NCI-H2029 (cell line): ENCODE results near the gene STAG3.
A peak's percentile ranks its signal among the peaks of the same experiment; 100 is the strongest.
"Not testable (repeated sequence)": the region's sequence is repeated elsewhere in the genome, so short reads cannot be mapped to it uniquely, and the experiment has no call there.

Source experiments
- DNase-seq: peaks from one replicate; lab custom pipeline; 2025; lab: John Stamatoyannopoulos, UW

Gene STAG3

DNA sequence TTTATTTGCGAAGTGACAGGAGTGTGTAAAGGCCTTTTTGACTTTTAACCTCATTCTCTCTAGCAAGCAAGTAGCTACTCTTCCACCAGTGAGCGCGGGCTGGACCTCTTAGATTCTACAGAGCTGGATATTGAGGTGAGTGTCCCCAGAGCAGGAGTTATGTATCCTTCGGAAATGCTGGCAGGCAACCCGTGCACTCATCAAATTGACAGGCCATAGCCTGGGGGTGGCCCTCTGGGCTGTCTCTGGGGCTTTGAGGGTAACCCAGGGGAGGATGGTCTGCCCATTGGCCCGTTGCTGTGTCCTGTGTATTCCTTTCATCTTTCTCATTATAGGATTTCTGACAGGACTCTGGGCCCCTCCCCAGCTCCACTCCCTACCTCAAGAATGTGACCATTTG is 36.0 kb downstream of the STAG3 start:
- DNase-seq, result no peak

DNA sequence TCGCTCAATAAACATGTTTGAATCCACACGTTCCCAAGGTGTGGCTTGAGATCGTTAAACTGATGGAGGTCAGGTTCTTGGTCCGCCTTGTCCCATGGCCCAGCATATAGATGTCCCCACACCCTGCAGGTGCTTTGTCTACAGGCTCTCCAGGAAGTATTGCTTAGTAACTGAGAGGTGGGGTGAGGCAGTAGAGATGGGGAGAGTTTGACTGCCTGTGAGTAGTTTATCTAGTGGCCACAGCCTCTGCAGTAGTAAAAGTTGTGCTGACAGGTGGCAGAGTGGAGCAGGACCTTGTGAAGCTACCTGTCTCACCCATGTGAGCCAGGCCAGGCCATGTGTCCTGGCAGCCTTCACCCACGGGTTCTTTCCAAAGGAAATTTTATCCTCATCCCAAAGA is 36.6 kb downstream of the STAG3 start:
- not testable (repeated sequence) for DNase-seq

DNA sequence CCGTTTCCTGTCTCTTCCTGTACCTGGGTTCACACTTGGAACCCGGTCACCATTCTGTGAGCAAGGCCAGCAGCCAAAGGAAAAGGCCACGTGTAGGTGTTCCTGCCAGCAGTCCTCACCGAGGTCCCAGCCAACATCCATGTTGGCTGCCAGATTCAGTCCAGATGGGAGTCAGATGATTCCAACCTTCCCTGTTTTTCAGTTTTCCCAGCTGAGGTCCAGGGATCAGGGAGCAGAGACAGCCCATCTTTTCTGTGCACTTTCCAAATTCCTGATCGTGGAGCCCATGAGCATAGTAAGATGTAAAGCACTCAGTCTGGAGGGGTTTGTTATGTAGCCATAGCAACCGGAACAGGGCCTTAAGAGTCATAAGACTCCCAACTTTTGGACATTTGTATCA is 38.2 kb downstream of the STAG3 start:
- no peak for DNase-seq

DNA sequence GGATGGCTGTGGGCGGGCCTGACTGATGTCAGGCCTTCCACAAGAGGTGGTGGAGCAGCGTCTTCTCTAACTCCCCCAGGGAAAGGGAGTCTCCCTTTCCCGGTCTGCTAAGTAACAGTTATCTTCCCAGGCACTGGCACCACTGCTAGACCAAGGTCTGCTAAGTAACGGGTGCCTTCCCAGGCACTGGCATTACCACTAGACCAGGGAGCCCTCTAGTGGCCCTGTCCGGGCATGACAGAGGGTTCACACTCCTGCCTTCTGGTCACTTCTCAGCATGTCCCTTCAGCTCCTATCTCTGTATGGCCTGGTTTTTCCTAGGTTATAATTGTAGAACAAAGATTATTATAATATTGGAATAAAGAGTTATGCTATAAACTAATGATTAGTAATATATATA is 40.2 kb downstream of the STAG3 start:
- peak; percentile 35 for DNase-seq

DNA sequence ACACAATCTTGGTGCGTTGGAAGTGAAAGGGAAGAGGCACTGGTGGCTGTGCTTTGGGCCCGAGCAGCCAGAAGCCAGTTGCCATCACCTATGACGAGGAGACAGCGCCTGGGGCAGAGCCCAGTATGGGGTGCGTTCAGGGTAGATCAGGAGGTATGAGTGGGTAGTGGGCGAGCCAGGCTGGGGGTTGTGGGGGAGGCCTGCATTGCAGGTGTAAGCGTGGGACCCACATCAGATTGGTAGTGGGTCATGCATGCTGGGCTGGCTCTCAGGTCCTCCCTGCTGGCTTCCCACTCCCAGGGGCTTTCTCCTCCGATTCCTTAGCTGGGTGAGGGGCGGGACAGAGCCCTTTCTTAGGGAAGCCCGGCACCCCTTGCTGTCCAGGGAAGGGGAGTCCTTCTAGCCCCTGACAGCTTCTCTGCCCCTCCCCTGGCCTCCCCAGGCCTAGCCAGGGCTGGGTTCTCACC is 41.6 kb downstream of the STAG3 start:
- no peak for DNase-seq

DNA sequence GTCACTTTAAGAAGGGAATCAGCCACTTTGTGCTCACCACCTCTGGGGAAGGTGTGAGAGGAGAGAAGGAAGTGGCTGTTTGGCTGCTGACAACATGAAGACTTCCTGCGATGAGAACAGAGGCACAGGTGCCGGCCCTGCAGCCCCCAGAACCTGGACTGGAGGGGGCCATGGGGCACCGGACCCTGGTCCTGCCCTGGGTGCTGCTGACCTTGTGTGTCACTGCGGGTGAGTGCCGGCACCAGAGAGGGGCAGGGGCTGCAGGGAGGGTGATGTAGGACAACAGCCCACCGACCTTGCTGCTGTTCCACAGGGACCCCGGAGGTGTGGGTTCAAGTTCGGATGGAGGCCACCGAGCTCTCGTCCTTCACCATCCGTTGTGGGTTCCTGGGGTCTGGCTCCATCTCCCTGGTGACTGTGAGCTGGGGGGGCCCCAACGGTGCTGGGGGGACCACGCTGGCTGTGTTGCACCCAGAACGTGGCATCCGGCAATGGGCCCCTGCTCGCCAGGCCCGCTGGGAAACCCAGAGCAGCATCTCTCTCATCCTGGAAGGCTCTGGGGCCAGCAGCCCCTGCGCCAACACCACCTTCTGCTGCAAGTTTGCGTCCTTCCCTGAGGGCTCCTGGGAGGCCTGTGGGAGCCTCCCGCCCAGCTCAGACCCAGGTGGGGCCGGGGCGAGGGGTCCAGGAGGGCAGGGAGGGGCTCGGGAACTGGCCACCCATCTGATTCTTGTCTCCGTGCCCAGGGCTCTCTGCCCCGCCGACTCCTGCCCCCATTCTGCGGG is 42.3 kb downstream of the STAG3 start, which contains the start of gene PVRIG:
PVRIG (plus strand) TSS at position 149 of the 785 bp plus-strand sequence; CDS start at position 171, 22 bp downstream.
- not testable (repeated sequence) for DNase-seq

DNA sequence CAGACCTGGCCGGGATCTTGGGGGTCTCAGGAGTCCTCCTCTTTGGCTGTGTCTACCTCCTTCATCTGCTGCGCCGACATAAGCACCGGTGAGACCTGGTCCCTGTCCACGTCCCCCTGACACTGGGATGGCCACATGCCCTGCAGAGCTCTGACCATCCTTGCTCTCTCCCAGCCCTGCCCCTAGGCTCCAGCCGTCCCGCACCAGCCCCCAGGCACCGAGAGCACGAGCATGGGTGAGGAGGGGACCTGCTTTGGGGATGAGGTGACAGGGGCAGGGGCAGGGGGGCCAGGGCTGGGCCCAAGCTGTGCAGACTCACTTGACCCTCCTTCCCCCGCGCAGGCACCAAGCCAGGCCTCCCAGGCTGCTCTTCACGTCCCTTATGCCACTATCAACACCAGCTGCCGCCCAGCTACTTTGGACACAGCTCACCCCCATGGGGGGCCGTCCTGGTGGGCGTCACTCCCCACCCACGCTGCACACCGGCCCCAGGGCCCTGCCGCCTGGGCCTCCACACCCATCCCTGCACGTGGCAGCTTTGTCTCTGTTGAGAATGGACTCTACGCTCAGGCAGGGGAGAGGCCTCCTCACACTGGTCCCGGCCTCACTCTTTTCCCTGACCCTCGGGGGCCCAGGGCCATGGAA is 43.0 kb downstream of the STAG3 start:
- DNase-seq, result no peak

DNA sequence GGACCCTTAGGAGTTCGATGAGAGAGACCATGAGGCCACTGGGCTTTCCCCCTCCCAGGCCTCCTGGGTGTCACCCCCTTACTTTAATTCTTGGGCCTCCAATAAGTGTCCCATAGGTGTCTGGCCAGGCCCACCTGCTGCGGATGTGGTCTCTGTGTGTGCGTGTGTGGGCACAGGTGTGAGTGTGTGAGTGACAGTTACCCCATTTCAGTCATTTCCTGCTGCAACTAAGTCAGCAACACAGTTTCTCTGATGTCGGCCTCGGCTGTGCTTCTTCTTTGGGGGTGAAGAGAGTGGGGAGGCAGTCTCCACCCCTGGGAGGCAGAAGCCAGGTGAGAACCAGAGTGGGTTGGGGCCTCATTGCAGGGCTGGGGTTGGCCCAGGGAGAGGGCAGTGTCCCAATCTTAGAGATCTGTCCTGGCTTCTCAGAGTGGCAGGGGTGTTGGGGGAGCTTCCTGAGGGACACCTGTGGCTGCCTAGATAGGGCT is 43.6 kb downstream of the STAG3 start:
- no peak for DNase-seq

DNA sequence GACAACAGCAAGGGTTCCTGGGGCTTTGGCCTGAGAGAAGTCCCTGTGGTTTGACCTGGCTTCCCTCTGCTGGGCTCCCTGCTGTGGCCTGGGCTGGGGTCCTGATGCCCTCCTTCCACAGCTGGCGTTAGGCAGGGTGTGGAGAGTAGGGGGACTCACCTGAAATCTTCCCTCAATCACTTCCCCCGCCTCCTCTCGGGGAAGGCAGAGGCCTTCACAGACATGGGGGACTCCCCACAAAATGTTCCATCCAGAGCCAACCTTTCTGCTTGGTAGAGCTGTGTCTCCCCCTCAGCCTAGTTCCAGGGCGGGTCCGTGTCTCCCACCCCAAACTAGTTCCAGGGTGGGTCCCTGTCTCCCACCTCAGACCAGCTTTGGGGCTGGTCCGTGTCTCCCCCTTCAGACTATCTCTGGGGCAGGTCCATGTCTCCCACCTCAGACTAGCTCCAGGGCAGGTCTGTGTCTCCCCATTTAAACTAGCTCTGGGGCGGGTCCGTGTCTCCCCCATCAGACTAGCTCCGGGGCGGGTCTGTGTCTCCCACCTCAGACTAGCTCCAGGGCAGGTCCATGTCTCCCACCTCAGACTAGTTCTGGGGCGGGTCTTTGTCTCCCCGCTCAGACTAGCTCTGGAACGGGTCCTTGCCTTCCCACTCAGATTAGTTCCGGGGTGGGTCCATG is 44.2 kb downstream of the STAG3 start:
- DNase-seq, result no peak

DNA sequence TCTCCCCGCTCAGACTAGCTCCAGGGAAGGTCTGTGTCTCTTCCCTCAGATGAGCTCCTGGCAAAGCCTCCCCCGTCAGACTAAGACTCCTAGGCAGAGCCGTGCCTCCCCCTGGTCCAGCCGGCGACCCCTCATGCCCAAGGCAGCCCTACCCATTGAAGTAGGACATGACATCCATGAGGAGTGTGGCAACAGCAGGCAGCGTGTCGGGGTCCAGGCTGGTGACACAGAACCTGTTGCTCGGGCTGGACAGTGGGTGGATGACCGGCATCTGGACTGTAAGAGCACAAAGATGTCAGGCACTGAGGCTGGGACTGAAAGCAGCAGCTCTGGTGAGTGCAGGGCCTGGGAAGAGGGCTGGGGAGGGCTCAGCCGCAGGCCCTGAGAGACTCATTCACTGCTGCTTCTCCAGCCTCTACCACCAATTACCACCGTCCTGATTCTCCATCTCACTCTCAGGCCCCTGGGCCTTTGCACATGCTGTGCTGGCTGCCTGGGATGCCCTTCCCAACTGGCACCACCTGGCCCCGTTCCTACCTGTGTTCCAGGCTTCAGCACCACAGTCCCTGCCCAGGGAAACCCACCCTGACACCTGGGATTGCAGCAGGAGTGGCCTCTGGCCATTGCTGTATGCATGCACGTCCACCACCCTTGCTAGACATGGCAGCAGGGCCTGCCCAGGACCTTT is 44.9 kb downstream of the STAG3 start:
- DNase-seq, result no peak

DNA sequence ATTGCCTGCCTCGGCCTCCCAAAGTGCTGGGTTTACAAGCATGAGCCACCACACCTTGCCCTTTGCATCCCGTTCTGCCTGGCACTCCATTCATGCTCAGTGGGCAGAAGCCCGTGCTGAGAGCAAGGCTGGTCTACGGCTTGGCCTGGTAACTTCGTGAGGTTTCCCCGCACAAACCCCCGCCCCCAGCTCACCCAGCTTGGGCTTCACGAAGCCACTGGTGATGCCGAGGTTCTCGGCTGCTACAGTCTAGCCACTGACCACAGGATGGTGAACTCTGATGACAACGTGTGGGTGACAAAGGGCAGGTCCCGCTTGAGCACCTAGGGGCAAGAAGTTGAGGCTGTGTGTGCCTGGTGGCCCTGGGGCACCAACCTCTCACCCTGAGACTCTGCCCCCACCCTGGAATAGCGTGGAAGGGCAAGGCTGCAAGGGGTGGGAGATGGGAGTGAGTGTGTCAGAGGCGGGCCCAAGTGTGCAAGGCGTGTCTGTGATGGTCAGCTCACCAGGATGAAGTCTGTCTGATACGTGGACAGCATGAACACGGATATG is 45.7 kb downstream of the STAG3 start:
- not testable (repeated sequence) for DNase-seq

DNA sequence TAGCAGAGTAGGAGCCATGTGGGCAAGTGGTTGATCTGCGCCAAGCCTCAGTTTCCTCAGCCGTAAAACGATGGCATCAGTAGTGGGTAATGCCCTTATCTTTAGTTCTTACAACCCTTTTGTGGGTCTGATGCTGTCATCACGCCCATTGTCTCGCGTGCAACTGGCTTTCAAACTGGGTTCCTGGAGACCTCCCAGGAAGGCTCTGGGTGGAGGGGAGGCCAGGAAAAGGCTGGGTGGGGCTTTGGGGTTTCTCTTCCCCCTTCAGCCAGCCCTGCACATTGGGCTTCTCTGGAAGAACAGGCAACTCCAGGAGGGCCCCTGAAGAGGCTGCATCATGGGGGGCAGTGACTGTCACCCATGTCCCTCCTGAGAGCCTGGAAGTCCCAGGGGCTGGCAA is 47.2 kb downstream of the STAG3 start:
- DNase-seq, result not testable (repeated sequence)

DNA sequence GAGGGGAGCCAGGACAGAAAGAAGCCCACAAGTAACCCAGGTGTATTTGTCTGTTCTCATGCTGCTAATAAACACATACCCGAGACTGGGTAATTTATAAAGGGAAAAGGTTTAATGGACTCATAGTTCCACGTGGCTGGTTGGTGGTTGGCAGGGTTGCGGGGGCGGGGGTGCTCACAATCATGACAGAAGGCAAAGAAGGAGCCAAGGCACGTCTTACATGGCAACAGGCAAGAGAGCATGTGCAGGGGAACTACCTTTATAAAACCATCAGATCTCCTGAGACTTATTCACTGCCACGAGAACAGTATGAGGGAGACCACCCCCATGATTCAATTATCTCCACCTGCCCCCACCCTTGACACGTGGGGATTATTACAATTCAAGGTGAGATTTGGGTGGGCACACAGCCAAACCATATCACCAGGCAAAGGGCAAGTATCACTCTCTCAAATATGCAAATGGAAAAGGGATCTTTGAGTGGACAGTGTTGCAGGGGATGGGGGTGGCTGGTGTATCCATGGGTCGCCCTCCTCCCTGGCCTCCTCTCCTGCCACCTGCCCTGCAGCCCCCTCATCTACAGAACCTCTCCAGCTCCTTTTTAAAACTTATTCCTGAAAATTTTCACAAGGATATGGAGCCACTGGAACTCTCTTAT is 57.1 kb downstream of the STAG3 start:
- not testable (repeated sequence) for DNase-seq

DNA sequence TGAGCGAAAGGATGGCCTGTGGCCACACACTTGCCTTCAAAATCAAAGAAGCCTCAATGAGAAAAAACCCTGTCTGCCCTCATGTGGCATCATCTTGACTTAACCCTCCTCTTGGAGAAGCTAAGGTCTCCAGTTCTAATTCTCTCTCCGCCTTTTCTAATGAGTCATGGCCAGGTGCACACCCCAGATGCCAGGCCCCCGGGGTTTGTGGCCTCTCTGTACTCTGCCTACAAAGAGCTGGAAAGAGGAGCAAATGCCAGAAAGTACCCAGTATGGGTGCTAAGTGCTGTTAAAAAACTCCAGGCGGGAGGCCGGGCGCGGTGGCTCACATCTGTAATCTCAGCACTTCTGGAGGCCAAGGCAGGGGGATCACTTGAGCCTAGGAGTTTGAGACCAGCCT is 62.3 kb downstream of the STAG3 start:
- not testable (repeated sequence) for DNase-seq

DNA sequence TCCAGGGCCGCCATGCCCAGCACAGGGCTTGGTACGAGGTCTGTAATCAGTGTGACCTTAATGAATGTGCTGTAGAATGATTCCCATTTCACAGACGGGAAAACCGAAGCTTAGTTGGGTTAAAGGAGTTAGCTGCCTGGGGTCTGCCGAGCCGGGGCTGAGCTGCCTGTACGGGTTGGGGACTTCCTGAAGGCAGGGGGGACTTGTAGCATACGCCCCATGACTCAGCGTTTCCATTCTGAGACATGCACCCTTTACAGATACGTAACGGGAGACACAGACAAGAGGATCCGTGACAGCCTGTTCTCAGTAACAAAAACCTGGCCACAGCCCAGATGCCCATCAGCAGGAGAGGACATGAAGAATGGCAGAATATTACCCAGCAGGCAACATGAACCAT is 65.7 kb downstream of the STAG3 start:
- DNase-seq, result peak; percentile 21

DNA sequence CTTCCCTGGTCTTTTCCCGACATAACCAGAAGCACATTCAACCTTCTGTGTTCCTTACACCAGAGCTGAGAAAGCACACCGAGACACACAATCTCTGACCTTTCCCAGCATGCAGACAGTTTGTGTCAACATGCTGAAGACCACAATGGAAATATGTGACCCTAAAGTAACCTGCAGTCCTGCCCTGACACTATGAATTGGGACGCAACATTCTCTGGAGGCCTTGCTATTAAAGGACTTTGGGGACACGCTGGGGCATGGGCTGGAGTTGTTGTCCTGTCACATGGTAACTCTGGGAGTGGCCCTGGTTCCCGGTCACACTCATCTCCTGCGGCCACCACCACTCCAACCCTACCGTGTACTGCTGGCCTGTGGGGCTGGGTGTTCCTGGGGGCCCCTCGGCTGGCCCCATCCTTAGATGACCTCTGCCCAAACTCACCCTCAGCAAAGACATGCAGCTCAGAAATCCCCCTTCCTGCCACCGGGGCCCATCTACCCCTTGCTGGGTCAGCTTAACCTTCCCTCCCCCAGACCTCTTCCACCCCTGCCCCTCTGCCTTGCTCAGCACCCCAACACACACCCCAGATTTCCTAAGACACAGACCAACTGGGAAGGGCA is 67.4 kb downstream of the STAG3 start:
- DNase-seq, result not testable (repeated sequence)

DNA sequence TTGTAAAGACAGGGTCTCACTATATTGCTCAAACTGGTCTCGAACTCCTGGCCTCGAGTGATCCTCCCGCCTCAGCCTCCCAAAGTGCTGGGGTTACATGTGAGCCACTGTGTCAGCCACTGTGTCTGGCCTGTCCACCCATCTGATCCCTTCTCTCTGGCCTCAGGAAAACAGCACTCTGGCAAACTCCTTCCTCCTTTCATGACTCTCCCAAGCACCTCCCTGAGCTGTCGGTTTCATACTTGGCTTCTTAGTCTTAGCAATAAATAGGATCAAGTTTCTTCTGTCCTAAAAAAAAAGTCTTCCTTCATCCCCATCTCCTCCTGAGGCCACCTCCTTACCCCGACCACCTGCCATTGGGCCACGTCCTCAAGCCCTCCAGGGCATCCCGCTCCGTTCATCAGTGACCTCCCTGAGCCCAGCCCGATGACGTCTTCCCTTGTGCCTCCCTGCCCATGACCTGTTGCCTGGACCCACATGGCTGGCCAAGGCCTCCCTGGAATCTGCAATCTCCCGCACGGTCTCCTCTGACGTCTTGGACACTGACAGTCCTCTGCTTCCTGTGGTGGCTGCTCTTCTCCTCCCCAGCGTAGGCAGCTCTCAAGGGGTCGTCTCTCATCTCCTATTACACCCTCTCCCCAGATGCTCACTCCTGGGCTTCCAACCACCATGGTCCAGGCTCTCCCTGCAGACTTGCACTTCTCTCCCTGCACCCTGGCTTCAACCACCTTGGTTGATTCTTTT is 68.6 kb downstream of the STAG3 start:
- DNase-seq, result not testable (repeated sequence)

DNA sequence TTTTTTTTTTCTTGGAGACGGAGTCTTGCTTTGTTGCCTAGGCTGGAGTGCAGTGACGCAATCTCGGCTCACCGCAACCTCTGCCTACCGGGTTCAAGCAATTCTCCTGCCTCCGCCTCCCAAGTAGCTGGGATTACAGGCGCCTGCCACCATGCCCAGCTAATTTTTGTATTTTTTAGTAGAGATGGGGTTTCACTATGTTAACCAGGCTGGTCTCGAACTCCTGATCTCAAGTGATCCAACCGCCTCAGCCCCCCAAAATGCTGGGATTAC is 69.1 kb downstream of the STAG3 start:
- DNase-seq, result not testable (repeated sequence)

DNA sequence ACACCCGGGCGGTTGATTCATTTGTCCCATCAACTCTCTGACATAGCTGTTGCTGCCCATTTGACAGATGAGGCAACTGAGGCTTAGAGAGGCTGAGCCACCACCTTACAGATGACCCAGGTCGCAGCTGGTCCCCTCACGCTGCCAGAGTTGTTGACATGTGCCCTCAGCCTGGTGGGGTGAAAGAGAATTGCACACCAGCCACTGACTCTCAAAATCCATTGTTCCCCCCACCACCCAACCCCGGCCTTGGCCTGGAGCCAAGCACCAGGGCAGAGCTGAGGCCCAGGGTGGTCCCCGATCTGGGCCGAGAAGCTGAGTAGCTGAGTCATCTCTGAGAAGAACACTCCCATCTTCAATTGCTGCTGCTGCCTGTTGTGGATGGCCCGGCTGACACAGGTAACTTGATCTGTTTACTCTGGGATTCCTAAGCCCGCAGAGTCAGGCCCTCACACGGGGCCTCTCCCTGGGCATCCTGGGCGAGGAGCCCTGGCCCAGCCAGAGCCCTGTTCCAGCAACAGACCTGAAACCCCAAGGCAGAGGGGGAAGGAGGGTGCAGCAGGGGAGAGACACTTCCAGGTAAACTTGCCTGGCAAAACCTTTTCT is 69.5 kb downstream of the STAG3 start:
- DNase-seq, result peak; percentile 79

DNA sequence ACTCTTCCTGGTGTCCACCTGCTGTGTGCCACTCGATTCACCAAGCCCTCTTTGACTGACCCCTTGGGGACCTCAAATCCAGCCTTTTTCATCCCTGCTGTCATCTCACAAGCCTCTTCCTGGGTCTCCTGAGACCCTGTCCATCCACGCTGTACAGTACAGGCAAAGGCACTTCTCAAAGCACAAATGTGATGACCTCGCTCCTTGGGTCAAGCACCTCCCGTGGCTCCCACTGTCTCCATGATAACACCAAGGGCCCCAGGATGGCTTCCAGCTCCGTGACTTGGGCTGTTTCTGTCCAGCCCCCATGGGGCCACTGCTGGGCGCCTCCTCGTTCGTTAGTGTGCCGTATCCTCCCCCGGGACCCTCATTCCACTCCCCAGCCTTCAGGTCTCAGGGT is 70.8 kb downstream of the STAG3 start:
- DNase-seq, result no peak
